GM12873 (cell line): Measurements from ENCODE around the gene PPFIBP2.

Experiments
- CTCF ChIP-seq: IDR thresholded peaks from 2 replicates; pipeline ENCODE4 v1.5.1; 2012; ENCODE audit warnings: low read depth, mild to moderate bottlenecking, moderate library complexity, low read length, control low read depth; ENCODE audit not compliant: insufficient read depth; ENCODE audit errors: missing control alignments

The PPFIBP2 gene

GRCh38 chr11:7621554-7621953, 107.8 kb downstream of the PPFIBP2 start:
- TF ChIP-seq CTCF = no peak

GRCh38 chr11:7622721-7623120, 108.9 kb downstream of the PPFIBP2 start:
- no peak for TF ChIP-seq CTCF

DNA sequence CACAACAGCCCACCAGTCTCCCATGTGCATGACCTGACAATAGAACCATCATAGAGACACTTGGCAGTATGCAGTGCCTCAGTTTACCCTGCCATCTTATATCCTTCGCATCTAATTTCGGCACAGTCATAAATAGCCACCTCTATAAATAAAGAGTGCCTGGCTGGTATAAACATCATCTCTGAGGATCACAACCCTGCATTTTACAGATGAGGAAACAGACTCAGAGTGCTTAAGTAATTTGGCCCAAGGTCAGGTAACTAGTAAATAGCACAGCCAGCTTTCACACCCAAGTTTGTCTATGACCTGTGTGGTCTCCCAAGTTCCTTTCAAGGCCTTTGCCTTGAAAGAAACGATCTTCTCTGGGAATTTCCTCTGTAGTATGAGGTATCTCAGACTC, 114.9 kb downstream of the PPFIBP2 start:
- no peak for TF ChIP-seq CTCF

GRCh38 chr11:7630002-7630401, 116.2 kb downstream of the PPFIBP2 start:
- TF ChIP-seq CTCF = no peak

DNA sequence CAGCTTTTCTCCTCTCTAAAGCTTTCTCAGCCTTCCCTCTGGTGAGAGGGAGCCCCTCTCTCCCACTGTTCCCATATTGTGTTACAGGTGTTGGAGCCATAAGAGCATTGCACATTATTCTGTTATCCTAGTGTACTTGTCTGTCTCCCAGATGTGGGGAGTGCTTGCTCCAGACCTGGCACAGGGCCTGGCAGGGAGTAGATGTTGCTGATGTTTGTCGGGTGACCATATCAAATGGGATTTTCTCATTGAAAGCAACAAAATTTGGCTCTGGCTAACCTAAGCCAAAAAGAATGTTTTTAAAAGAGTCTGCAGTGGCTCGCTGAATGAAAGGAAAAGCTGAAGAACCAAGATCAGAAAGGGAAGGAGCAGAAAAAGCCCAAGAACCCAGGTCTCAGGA, 118.4 kb downstream of the PPFIBP2 start:
- no peak for TF ChIP-seq CTCF

- TF ChIP-seq CTCF = no peak
Measured at GRCh38 chr11:7635137-7635536, 121.3 kb downstream of the PPFIBP2 start.

- no peak for TF ChIP-seq CTCF
Measured at GRCh38 chr11:7635708-7636107, 121.9 kb downstream of the PPFIBP2 start.
